Esophagus squamous epithelium (tissue), 4 donors: Measurements from ENCODE around the gene FGF12.

Experiments used
- POLR2A ChIP-seq, 4 donors: fragments of 450-650 bp; IDR thresholded peaks; one replicate each; pipeline ENCODE4 v1.6.1; 2017; ENCODE audit warnings: antibody characterized with exemption in 4 of 4, mild to moderate bottlenecking in 4 of 4, moderate library complexity in 3 of 4
- TF ChIP-seq, protein P1 (sequence below), 6 experiments: fragments of 450-650 bp in 4 of 6; fragments of 200-600 bp in 2 of 6; sonication (generic) in 2 of 6; IDR thresholded peaks; one replicate each; pipeline ENCODE4 v1.5.1; 2016 to 2019; ENCODE audit warnings: antibody characterized with exemption in 6 of 6, mild to moderate bottlenecking in 4 of 6, moderate library complexity in 4 of 6

DNA sequence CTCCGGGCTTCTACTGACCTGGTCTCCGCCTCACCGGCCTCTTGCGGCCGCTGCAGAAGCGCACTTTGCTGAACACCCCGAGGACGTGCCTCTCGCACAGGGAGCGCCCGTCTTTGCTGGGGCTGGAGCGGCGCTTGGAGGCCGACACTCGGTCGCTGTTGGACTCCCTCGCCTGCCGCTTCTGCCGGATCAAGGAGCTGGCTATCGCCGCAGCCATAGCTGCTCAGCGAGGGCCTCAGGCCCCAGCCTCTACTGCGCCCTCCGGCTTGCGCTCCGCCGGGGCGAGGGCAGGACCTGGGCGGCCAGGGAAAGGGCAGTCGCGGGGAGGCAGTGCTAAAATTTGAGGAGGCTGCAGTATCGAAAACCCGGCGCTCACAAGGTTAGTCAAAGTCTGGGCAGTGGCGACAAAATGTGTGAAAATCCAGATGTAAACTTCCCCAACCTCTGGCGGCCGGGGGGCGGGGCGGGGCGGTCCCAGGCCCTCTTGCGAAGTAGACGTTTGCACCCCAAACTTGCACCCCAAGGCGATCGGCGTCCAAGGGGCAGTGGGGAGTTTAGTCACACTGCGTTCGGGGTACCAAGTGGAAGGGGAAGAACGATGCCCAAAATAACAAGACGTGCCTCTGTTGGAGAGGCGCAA lies 319.2 kb downstream of the FGF12 start:
- TF ChIP-seq, protein P1, sequence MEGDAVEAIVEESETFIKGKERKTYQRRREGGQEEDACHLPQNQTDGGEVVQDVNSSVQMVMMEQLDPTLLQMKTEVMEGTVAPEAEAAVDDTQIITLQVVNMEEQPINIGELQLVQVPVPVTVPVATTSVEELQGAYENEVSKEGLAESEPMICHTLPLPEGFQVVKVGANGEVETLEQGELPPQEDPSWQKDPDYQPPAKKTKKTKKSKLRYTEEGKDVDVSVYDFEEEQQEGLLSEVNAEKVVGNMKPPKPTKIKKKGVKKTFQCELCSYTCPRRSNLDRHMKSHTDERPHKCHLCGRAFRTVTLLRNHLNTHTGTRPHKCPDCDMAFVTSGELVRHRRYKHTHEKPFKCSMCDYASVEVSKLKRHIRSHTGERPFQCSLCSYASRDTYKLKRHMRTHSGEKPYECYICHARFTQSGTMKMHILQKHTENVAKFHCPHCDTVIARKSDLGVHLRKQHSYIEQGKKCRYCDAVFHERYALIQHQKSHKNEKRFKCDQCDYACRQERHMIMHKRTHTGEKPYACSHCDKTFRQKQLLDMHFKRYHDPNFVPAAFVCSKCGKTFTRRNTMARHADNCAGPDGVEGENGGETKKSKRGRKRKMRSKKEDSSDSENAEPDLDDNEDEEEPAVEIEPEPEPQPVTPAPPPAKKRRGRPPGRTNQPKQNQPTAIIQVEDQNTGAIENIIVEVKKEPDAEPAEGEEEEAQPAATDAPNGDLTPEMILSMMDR (IDR thresholded peaks at IDR 0.05) = no peak
- no peak for TF ChIP-seq POLR2A (IDR thresholded peaks at IDR 0.05)
